GM21619 (cell line): ENCODE data around the gene LAMC2.
A peak's percentile ranks its signal among the peaks of the same experiment; 100 is the strongest.

ENCODE experiments used
- ATAC-seq: cut with Tn5 transposase; IDR thresholded peaks from one replicate; pipeline ENCODE4 v1.9.1; 2021; ENCODE audit not compliant: unreplicated experiment

LAMC2 gene

GRCh38 chr1:183167676-183168075 lies 18.4 kb upstream of the LAMC2 start:
- no peak for ATAC-seq

DNA sequence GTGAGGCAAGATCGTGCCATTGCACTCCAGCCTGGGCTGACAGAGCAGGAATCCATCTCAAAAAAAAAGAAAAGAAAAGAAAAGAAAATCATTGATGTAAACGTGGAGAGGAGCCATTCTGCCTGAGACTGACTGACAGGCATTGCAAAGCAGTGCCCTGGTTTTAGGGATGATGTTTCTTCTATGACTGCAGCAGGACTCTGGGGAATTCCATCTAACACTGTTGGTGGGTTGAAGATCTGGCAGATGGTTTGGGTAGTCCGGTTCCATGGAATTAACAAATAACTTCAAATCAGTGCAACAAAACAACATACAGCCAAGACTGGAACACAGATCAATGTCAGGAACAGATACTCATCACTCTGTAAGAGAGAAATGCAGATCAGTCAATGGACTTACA lies 17.8 kb upstream of the LAMC2 start:
- no peak for ATAC-seq

DNA sequence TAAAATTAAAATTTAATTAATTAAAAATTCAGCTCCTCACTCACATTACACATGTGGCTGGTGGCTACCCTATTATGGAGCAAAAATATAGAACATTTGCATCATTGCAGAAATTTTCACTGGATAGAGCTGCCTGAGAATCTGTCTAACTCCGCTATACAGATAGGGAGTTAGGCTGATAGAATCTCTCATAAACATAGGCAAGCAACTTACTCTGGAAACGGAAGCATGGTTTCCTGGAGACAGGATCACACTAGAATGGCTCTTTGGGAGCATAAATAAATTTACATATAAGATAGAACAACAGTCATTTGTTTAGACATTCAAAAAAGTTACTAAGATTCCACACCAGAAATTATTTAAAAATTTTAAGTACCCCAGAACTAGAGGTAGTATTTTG lies 12.2 kb upstream of the LAMC2 start:
- ATAC-seq = no peak

GRCh38 chr1:183175631-183176030 lies 10.4 kb upstream of the LAMC2 start:
- ATAC-seq = no peak

DNA sequence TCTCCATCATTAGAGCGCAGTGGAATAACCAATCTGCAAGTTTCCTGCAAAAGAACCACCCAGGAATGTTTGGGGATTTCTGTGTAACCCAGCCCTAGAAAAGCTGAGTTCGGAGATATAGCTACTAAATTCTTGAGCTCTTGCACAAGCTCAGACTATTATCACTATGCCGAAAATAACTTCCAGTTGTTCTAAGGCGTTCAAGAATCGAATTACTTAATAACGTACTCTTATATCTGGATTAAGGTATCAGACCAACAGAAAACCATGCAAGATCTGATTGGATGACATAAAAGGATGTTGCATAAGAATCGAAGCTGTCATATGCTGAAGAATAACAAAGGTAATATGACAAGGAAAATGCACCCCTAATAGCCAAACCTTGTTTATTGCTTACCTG lies 7.5 kb upstream of the LAMC2 start:
- ATAC-seq = no peak

- no peak for ATAC-seq
Observed at GRCh38 chr1:183179033-183179432, 7.0 kb upstream of the LAMC2 start.

GRCh38 chr1:183180218-183180617 lies 5.8 kb upstream of the LAMC2 start:
- ATAC-seq = peak; percentile 31

DNA sequence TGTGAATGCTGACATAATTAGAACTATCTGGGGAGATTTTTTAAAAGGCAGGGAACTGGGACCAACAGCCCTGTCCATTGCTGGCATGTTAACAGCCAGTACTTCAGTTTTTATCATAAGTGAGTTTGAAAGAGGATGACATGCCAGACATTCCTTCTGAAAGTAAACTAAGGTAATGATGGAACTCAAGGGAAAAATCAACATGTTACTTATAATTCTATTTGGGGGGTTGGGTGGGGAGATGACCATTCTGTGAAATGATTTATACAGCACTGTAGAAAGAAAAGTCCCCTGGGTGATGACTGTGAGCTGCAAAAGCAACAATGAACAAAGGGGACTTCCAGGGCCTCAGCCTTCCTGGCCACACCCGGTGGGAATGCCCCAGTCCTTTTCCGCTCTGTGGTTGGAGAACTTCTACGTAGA lies 5.4 kb upstream of the LAMC2 start:
- ATAC-seq = peak; percentile 85

- ATAC-seq = no peak
Observed at GRCh38 chr1:183186841-183187240, 777 bp downstream of the LAMC2 start.

DNA sequence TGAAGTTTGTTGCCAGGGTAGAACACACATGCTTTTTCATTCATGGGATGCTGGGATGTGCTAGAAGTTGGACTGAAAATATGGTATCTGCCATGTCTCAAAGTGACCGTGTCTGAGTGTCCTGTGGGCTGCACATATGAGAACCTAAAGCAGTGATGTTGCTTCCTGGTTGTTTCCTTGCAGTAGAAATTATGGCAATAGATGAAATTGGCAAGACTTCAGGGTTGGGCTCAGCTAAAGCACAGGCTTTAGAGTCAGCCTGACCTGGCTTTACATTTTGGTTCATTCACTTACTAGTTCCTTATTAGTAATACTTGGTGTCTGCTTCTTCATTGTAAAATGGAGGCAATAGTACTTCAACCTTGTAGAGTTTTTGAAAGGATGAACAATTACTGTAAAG lies 2.2 kb downstream of the LAMC2 start:
- ATAC-seq = no peak

- no peak for ATAC-seq
Observed at GRCh38 chr1:183191833-183192232, 5.8 kb downstream of the LAMC2 start.

DNA sequence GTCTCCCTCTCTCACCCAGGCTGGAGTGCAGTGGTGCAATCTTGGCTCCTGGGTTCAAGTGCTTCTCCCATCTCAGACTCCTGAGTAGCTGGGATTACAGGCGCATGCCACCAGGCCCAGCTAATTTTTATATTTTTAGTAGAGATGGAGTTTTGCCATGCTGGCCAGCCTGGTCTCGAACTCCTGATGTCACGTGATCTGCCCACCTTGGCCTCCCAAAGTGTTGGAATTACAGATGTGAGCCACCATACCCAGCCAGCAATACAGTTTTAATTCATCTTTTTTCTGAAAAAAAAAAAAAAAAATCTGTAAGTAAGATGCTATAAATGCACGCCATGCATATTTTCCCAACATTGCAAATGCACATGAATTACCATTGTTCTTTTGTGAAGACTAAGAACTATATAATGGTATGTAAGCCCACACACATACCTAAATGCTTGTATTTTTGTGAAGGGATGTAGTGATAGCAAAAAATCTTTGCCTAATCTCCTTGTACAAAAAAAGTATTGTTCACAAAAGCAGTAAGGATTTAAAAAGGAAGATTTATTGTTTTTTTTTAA lies 8.0 kb downstream of the LAMC2 start:
- no peak for ATAC-seq

DNA sequence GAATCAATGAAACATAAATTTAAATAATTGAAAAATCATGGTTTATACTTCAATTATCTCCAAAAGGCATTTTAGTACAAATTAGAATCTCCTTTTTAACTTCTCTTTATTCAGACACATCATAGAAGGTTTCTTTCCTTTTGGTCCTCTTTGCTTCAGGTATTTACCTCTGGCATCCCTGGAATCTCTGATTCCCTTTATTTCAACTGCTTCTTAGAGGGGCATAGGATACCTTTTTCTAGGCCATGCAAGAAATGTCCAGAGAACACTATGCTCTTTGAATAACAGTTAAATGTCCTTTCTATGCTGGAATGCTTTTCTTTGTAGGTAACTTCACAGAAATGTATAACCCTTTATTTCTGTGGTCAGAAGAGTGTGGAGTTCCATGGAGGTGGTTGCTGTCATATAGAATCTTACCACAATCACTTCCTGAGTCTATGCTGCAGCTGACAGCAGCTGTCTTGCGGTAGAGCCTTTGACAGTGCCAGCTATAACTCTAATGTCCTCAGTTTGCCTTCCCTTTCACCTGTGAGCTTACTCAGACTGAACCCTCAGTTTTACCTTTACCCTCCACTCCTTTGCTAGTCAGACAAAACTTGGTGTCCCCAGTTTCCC lies 8.6 kb downstream of the LAMC2 start:
- ATAC-seq = peak; percentile 96

- ATAC-seq = peak; percentile 39
Observed at GRCh38 chr1:183195142-183195574, 9.1 kb downstream of the LAMC2 start.

DNA sequence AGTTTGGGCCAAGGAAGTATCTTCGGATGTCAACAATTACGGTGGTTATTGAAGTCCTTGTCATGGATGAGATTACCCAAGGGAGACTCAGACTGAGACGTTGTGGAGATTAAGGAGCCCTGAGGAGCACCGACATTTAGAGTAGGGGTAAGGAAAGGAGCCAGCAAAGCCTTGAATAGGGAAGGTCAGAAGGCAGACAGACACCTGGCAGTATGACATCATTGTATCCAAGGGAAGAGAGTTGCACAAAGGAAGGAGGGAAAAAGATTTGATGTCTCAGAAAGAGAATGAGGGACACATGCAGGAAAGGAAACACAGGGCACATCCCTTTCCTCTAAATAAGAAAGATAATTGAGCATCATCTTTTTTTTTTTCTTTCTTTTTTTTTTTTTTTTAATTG lies 11.7 kb downstream of the LAMC2 start:
- no peak for ATAC-seq

- no peak for ATAC-seq
Observed at GRCh38 chr1:183198463-183198862, 12.4 kb downstream of the LAMC2 start.

GRCh38 chr1:183199304-183199703 lies 13.2 kb downstream of the LAMC2 start:
- ATAC-seq = no peak

DNA sequence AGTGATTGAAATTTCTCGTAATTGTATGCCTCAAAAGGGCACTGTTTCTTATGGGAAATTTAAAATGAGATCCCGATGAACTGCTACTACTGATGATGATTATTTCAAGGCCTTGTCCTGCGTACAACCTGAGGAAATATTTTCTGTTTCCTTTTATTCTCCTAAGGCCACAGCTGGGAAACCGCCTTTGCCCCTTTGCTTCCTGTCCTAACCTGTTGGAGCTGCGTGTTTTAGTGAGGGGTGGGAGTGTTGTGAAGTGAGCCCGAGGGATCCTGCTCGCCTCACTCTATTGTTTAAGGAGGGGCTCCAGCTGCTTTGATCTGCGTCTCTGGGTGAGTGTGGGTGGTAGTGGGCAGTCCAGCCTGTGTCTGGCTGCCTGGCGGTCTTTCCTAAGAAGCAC lies 14.4 kb downstream of the LAMC2 start:
- no peak for ATAC-seq

- no peak for ATAC-seq
Observed at GRCh38 chr1:183203094-183203493, 17.0 kb downstream of the LAMC2 start.

GRCh38 chr1:183205196-183205781 lies 19.2 kb downstream of the LAMC2 start:
- ATAC-seq = no peak

- no peak for ATAC-seq
Observed at GRCh38 chr1:183206538-183207122, 20.6 kb downstream of the LAMC2 start.

DNA sequence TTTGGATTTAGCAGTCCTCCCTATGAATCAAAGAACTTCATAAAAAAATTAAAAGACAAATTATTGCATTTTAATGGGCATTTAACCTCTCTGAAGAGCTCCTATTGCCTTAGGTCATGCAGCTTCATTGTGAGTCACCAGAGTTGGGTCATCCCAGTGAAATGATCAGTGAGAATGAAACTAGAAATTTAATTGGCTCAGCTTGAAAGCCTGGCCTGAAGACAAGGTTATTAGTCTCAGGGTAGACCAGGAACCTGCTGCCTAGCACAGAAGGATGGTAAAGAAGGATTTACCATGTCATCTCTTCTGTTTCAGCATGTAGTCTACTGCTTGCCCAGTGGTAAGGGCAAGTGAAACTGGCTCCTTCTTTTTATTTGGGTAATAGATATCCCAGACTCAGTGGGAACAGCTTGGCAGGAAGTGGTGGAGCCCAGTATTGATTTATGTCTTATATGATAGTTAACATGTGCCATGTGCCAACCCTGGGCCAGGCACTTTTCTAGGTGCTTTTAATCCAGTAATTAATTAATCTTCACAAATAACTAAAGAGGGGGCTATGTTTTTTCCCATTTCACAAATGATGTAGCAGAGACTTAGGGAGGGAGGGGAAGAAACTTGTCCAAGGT lies 23.6 kb downstream of the LAMC2 start:
- ATAC-seq = peak; percentile 74
